GM18909 (cell line): ENCODE data around the gene ABI3.
A peak's percentile ranks its signal among the peaks of the same experiment; 100 is the strongest.
"Not testable (repeated sequence)": the region's sequence is repeated elsewhere in the genome, so short reads cannot be mapped to it uniquely, and the experiment has no call there.

Experiments used
- ATAC-seq: cut with Tn5 transposase; IDR thresholded peaks from one replicate; pipeline ENCODE4 v1.9.1; 2021; ENCODE audit warnings: mild to moderate bottlenecking; ENCODE audit not compliant: unreplicated experiment, poor library complexity

The ABI3 gene, protein sequence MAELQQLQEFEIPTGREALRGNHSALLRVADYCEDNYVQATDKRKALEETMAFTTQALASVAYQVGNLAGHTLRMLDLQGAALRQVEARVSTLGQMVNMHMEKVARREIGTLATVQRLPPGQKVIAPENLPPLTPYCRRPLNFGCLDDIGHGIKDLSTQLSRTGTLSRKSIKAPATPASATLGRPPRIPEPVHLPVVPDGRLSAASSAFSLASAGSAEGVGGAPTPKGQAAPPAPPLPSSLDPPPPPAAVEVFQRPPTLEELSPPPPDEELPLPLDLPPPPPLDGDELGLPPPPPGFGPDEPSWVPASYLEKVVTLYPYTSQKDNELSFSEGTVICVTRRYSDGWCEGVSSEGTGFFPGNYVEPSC

GRCh38 chr17:49210158-49211029 is at the start of gene ABI3, which contains the start of gene GNGT2:
TSS of gene ABI3 (plus strand) at chr17:49210707. CDS start at chr17:49210725, 18 bp downstream.
TSS of gene GNGT2 (minus strand) at chr17:49210574. CDS start at chr17:49207422, 3,152 bp downstream.
- peak; percentile 82 for ATAC-seq

DNA sequence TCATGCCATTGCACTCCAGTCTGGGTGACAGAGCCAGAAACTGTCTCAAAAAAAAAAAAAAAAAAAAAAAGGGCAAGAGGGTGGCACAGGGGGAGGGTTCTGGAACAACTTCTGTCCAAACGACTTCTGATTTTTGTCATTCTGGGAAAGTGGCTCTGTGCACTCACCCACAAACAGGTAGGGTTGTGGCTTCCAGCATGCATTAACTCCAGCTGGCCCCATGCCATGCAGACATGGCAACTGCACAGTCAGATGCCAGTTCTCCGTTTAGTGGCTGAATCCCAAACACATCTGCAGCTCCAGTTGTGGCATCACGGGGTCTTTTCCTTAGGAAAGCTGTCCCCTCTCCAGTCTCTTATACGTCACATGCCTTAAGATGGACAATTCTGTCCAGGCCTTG is 47.6 kb upstream of the ABI3 start:
- ATAC-seq: no peak

DNA sequence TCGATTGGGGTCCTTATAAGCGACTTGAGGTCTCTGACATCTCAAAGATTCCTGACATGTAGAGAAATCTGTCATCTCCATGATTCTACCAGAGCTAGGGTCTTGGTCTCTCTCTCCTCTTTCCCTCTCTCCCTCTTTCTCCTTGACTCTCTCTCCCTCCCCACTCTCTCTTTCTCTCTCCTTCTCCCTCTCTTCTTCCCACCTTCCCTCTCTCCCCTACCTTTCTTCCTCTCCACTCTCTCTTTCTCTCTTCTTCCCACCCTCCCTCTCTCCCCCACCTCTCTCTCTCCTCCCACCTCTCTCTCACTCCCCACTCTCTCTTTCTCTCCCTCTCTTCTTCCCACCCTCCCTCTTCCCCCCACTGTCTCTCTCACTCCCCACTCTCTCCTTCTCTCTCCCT is 45.4 kb upstream of the ABI3 start:
- ATAC-seq: no peak

- no peak for ATAC-seq
Measured at GRCh38 chr17:49168706-49169105, 41.8 kb upstream of the ABI3 start.

DNA sequence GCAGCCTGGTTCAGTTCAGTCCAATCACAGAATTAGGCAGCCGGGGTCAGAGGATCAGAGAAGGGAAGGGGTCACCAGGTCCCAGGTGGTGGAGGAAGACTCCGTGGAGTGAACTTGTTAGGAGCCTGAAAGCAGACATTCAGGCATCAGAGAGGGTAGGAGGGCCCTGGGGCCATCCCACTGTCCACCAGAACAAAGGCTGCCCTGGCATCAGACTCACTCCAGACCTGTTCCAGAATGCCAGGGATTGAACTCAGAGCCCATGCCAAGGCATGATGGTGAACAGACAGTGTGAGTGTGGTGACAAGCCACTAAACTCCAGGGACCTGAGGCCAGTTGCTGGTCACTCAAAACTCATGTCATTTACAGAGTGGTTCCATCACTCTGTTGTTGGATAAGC is 40.3 kb upstream of the ABI3 start:
- no peak for ATAC-seq

- ATAC-seq: not testable (repeated sequence)
Measured at GRCh38 chr17:49170711-49171110, 39.8 kb upstream of the ABI3 start.

DNA sequence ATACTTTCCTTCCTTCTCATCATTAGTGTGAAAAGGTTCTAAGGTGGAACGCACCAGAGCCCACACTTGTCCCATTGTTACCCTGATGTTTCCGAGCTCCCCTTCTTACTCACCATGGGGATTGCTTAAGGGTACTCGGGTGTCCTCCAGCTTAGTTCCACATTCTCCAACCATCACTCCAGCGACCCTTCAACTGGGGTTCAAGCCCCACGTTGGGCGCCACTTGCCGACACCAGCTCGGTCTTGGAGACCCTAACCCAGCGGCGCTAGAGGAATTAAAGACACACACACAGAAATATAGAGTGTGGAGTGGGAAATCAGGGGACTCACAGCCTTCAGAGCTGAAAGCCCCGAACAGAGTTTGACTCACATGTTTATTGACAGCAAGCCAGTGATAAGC is 34.5 kb upstream of the ABI3 start:
- not testable (repeated sequence) for ATAC-seq

DNA sequence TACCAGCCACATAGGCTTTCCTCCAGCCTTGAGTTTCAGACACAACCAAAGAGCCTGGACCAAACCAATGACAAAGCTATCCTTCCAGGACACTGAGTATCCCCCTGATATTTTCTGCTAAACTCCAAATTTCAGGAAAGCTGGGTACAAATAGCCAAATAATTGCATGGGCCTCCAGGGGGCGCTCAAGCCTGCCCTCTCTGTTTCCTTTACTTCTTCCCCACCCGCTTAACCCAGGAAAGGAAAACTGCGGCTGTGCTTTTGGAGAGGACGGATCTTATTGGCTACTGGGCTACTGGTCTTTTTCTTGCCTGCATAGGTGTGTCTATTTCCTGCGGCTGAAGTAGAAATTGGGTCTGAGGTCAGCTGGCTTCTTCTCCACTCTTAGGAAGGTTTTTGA is 30.2 kb upstream of the ABI3 start:
- ATAC-seq: no peak

DNA sequence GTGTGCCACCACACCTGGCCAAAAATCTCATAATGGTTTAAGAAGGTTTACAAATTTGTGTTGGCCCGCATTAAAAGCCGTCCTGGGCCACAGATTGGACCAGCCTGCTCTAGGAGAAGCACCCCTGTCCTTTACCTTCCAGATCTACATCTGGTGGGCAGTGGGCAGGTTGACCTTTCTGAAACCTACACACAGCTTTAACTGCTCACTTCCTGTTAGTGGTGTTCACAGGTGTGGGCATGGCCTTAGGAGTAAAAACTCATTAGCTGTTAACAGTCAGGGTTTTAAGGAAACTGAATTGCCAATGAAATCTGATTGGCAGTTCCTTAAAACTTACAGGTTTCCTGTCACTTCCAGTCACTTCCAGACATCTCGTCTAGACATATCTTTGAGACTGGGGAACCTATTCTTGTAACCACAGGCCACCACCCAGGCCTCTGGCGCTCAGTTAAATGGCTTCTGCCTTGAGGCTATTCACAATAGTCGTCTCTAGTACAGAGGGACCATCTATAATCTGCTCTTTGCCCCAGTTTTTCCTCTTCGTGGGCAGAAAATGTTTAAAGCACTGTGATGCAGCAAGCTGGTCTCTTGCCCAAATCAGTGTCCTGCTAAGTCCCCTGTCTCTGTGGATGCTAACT is 29.4 kb upstream of the ABI3 start:
- no peak for ATAC-seq

DNA sequence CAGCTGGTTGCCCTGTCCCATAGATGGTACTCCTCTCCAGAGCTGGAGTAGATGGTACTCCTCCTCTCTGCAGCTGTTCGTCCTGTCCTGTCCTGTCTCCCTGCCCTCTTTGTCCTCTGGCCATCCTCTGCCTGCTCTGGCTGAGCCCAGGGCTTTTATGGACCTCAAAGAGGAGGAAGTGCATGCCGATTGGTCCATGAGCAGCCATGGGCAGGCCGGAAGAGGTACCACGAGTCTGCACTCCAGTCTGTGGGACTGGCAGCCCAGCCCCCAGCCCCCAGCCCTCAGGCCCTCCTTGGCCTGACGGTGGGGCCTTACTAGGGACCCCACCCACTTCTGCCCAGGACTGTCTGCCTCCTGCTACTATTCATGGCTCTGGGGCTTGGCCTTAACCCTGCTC is 27.2 kb upstream of the ABI3 start:
- no peak for ATAC-seq

- no peak for ATAC-seq
Measured at GRCh38 chr17:49183801-49184200, 26.7 kb upstream of the ABI3 start.

DNA sequence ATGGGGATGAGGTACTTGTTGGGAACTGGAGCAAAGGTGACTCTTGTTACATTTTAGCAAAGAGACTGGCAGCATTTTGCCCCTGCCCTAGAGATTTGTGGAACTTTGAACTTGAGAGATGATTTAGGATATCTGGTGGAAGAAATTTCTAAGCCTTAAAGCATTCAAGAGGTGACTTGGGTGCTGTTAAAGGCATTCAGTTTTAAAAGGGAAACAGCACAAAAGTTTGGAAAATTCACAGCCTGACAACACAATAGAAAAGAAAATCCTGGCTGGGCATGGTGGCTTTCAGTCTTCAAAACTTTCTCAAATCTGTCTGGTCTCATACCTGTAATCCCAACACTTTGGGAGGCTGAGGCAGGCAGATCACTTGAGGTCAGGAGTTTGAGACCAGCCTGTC is 26.0 kb upstream of the ABI3 start:
- ATAC-seq: not testable (repeated sequence)

GRCh38 chr17:49185381-49185780 is 25.1 kb upstream of the ABI3 start:
- ATAC-seq: not testable (repeated sequence)

DNA sequence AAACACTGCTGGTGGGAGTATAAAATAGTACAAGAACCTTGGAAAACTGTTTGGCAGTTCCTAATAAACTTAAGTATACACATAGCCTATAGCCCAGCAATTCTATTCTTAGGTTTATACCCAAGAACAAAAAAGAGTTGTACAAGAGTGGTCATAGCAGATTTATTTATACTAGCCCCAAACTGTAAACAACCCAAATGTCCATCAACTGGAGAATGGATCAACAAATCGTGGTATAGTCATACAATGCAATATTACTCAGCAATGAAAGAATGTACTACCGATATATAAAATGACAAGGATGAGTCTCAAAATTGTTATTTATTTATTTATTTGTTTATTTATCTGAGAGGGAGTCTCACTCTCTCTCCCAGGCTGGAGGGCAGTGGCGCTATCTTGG is 23.2 kb upstream of the ABI3 start:
- ATAC-seq: no peak

GRCh38 chr17:49190932-49191331 is 19.6 kb upstream of the ABI3 start:
- ATAC-seq: no peak

- peak; percentile 4 for ATAC-seq
Measured at GRCh38 chr17:49191409-49191916, 19.0 kb upstream of the ABI3 start.

DNA sequence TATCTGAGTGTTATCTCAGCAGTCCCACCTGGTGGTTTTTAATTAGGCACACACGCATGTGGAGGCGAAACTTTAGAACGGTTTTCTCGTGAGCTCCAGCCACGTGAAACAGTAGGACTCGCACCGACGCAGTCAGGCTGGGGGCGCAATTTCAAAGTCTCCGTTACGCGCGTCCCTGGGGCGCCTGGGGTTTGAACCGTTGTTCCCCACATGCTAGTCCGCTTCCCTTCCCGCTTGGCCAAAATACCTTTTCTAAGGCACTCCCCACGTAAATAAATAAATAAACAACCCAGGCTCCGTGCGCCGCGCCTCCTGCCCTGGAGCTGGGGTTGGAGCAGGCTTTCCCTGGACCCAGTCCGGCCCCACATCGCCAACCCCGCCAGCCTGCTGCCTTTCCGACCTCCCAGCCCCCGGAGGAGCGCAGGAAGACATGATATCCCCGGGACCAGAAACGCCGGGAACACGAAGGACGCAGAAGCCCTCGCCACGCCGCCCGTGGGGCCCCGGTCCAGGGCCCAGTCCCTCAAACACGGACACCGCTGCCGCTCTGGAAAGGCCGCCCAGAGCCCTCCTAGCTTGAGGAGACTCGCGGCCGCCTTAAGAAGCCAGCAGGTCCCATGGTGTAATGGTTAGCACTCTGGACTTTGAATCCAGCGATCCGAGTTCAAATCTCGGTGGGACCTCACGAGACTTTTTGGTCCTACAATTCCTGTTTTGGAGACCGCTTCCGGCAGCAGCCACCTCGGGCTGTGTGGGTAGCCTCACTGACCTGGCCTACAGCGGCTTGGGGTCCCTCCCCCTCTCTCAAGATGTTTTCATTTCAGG is 18.4 kb upstream of the ABI3 start:
- peak; percentile 32 for ATAC-seq

- no peak for ATAC-seq
Measured at GRCh38 chr17:49193513-49194296, 16.8 kb upstream of the ABI3 start.

GRCh38 chr17:49194297-49194607 is 16.3 kb upstream of the ABI3 start:
- ATAC-seq: no peak
